Neuronal stem cell (in vitro differentiated cells): Measurements from ENCODE around the gene LRRTM3.
A peak's percentile ranks its signal among the peaks of the same experiment; 100 is the strongest.

Source experiments
- DNase-seq: peaks from one replicate; pipeline ENCODE4 v3.0.0-alpha.2; 2013; ENCODE audit warnings: low spot score
- H2AFZ ChIP-seq: one replicate; pipeline ENCODE4 v1.6.1; 2013; ENCODE audit warnings: mild to moderate bottlenecking, low read length, inconsistent platforms
- H2AK5ac ChIP-seq: 2 replicates; pipeline ENCODE4 v1.6.1; 2013; ENCODE audit warnings: low read depth, mild to moderate bottlenecking, inconsistent platforms, low read length, moderate library complexity, mixed read lengths
- H2BK120ac ChIP-seq: 2 replicates; pipeline ENCODE4 v1.6.1; 2013; ENCODE audit warnings: low read depth, mild to moderate bottlenecking, inconsistent platforms, low read length, moderate library complexity, mixed read lengths
- H2BK12ac ChIP-seq: one replicate; pipeline ENCODE4 v1.6.1; 2013; ENCODE audit warnings: low read length, inconsistent platforms
- H2BK15ac ChIP-seq: 2 replicates; pipeline ENCODE4 v1.6.1; 2013; ENCODE audit warnings: mild to moderate bottlenecking, low read length, inconsistent platforms, mixed read lengths
- H2BK5ac ChIP-seq: one replicate; pipeline ENCODE4 v1.6.1; 2013; ENCODE audit warnings: inconsistent platforms, mild to moderate bottlenecking, low read length, moderate library complexity
- H3K14ac ChIP-seq: one replicate; pipeline ENCODE4 v1.6.1; 2013; ENCODE audit warnings: low read length, inconsistent platforms
- H3K18ac ChIP-seq: 2 replicates; pipeline ENCODE4 v1.6.1; 2013; ENCODE audit warnings: low read length, inconsistent platforms
- H3K23ac ChIP-seq: 2 replicates; pipeline ENCODE4 v1.6.1; 2013; ENCODE audit warnings: low read depth, mild to moderate bottlenecking, mixed read lengths, low read length, inconsistent platforms; ENCODE audit not compliant: poor library complexity
- H3K27ac ChIP-seq: replicated peaks from 3 replicates; pipeline ENCODE4 v1.5.1; 2013; ENCODE audit warnings: low read length, inconsistent platforms
- H3K27me3 ChIP-seq, 3 experiments: 2 replicates each; pipeline ENCODE4 v1.6.1; 2013; ENCODE audit warnings: low read length in 3 of 3, mild to moderate bottlenecking in 2 of 3, inconsistent platforms in 1 of 3, low read depth in 1 of 3, mixed read lengths in 1 of 3, moderate library complexity in 1 of 3; ENCODE audit not compliant: control insufficient read depth in 3 of 3, insufficient read depth in 3 of 3
- H3K36me3 ChIP-seq, 2 donors: replicated peaks in 1 of 2; 2 replicates each; pipeline ENCODE4 v1.6.1; 2013; ENCODE audit warnings: low read length in 2 of 2; ENCODE audit not compliant: control insufficient read depth in 2 of 2, insufficient read depth in 2 of 2
- H3K4ac ChIP-seq: 2 replicates; pipeline ENCODE4 v1.6.1; 2013; ENCODE audit warnings: inconsistent platforms, mild to moderate bottlenecking, low read length, moderate library complexity
- H3K4me1 ChIP-seq, 2 donors: 1 replicate in 1 of 2; 2 replicates in 1 of 2; pipeline ENCODE4 v1.6.1; 2013; ENCODE audit warnings: low read length in 2 of 2, low read depth in 1 of 2; ENCODE audit not compliant: control insufficient read depth in 2 of 2, insufficient read depth in 1 of 2
- H3K4me2 ChIP-seq: one replicate; pipeline ENCODE4 v1.6.1; 2013; ENCODE audit warnings: mild to moderate bottlenecking, low read length, inconsistent platforms; ENCODE audit not compliant: insufficient read depth, poor library complexity, severe bottlenecking
- H3K4me3 ChIP-seq, 2 donors: 2 replicates each; pipeline ENCODE4 v1.5.1; 2013; ENCODE audit warnings: low read length in 2 of 2, mild to moderate bottlenecking in 2 of 2, inconsistent platforms in 1 of 2, moderate library complexity in 1 of 2
- H3K79me1 ChIP-seq: one replicate; pipeline ENCODE4 v1.6.1; 2013; ENCODE audit warnings: low read depth, mild to moderate bottlenecking, inconsistent platforms, low read length, moderate library complexity
- H3K9ac ChIP-seq: one replicate; pipeline ENCODE4 v1.6.1; 2013; ENCODE audit warnings: mild to moderate bottlenecking, low read depth, low read length, inconsistent platforms; ENCODE audit not compliant: poor library complexity
- H3K9me3 ChIP-seq, 2 donors: replicated peaks in 1 of 2; 2 replicates each; pipeline versions ENCODE3 to v1.6.1; 2013; ENCODE audit warnings: low read length in 2 of 2, mild to moderate bottlenecking in 2 of 2, inconsistent platforms in 1 of 2, low read depth in 1 of 2, mixed read lengths in 1 of 2, moderate library complexity in 1 of 2; ENCODE audit not compliant: control insufficient read depth in 2 of 2, insufficient read depth in 1 of 2
- H4K8ac ChIP-seq: one replicate; pipeline ENCODE4 v1.6.1; 2013; ENCODE audit warnings: low read depth, mild to moderate bottlenecking, inconsistent platforms, low read length, moderate library complexity
- H4K91ac ChIP-seq: one replicate; pipeline ENCODE4 v1.6.1; 2013; ENCODE audit warnings: low read length, low read depth, mild to moderate bottlenecking, inconsistent platforms; ENCODE audit not compliant: poor library complexity
- WGBS, 2 donors: extraction: QIAGEN DNeasy Blood & Tissue Kit; methylation state at CpG; one replicate each; pipeline ENCODE4 v1.1.7; 2013; ENCODE audit warnings: missing lambda C conversion rate in 2 of 2, mixed read lengths in 1 of 2; ENCODE audit not compliant: insufficient read length in 2 of 2, insufficient replicate concordance in 1 of 2; ENCODE audit errors: extremely low coverage in 2 of 2; 5-methylcytosine and 5-hydroxymethylcytosine counted together

Gene LRRTM3

GRCh38 chr10:67045404-67045803, 119.6 kb downstream of the LRRTM3 start:
- Histone ChIP-seq H3K27me3 (no peaks in the 10 kb centered on the region), H3K36me3 (no peaks in the 10 kb centered on the region), H3K27ac (no peak overlapping the region), H2AFZ (no peak overlapping the region), H2BK15ac (no peak overlapping the region), H3K4me2 (no peak overlapping the region), H2BK120ac (no peak overlapping the region), H2BK12ac (no peak overlapping the region), H4K91ac (no peak overlapping the region), H2AK5ac (no peak overlapping the region), H3K4me3 (no peak overlapping the region), H4K8ac (no peak overlapping the region), H3K9me3 (peaks cover 2% of the 10 kb centered on the region in 2 donors), H3K9ac (no peak overlapping the region), H3K18ac (peak overlapping the region; percentile 17), H2BK5ac (no peak overlapping the region), H3K4me1 (peaks cover 0 to 11% of the 10 kb centered on the region in 2 donors), H3K79me1 (no peaks in the 10 kb centered on the region), H3K14ac (no peak overlapping the region), H3K4ac (no peak overlapping the region), H3K23ac (no peak overlapping the region)
- no peak for DNase-seq
- no CpG with 5 or more reads among the region's 22 CpGs for WGBS, 2 donors

GRCh38 chr10:67046507-67046906, 120.7 kb downstream of the LRRTM3 start:
- Histone ChIP-seq H2BK120ac (no peak overlapping the region), H3K4ac (no peak overlapping the region), H3K9me3 (peaks cover 2% of the 10 kb centered on the region in 2 donors), H3K79me1 (no peaks in the 10 kb centered on the region), H2AFZ (no peak overlapping the region), H4K91ac (no peak overlapping the region), H3K23ac (no peak overlapping the region), H3K14ac (no peak overlapping the region), H3K4me2 (no peak overlapping the region), H3K18ac (no peak overlapping the region), H2BK15ac (no peak overlapping the region), H3K27ac (no peak overlapping the region), H3K4me3 (no peak overlapping the region), H3K27me3 (no peaks in the 10 kb centered on the region), H2AK5ac (no peak overlapping the region), H2BK5ac (no peak overlapping the region), H3K4me1 (peaks cover 0 to 19% of the 10 kb centered on the region in 2 donors), H4K8ac (no peak overlapping the region), H2BK12ac (no peak overlapping the region), H3K36me3 (no peaks in the 10 kb centered on the region), H3K9ac (no peak overlapping the region)
- WGBS, 2 donors = no CpG with 5 or more reads among the region's 3 CpGs
- no peak for DNase-seq

- Histone ChIP-seq H3K4me2 (no peak overlapping the region), H2BK5ac (no peak overlapping the region), H3K4me3 (no peak overlapping the region), H2AK5ac (no peak overlapping the region), H3K79me1 (no peaks in the 10 kb centered on the region), H2AFZ (peak overlapping the region; percentile 77), H3K14ac (no peak overlapping the region), H3K27ac (no peak overlapping the region), H2BK120ac (no peak overlapping the region), H3K23ac (no peak overlapping the region), H3K4me1 (peaks cover 0 to 19% of the 10 kb centered on the region in 2 donors), H3K9me3 (peaks cover 2% of the 10 kb centered on the region in 2 donors), H2BK12ac (no peak overlapping the region), H3K9ac (no peak overlapping the region), H2BK15ac (no peak overlapping the region), H3K4ac (no peak overlapping the region), H3K18ac (no peak overlapping the region), H3K27me3 (no peaks in the 10 kb centered on the region), H3K36me3 (no peaks in the 10 kb centered on the region), H4K8ac (no peak overlapping the region), H4K91ac (no peak overlapping the region)
- WGBS, 2 donors = no CpG with 5 or more reads among the region's 3 CpGs
- DNase-seq = no peak
These were observed 124.2 kb downstream of the LRRTM3 start for GRCh38 chr10:67049988-67050387.

GRCh38 chr10:67050415-67050814, 124.6 kb downstream of the LRRTM3 start:
- Histone ChIP-seq H3K79me1 (no peaks in the 10 kb centered on the region), H3K27me3 (no peaks in the 10 kb centered on the region), H3K9ac (no peak overlapping the region), H2BK5ac (no peak overlapping the region), H3K4me2 (no peak overlapping the region), H4K91ac (no peak overlapping the region), H2BK15ac (no peak overlapping the region), H4K8ac (no peak overlapping the region), H3K9me3 (peaks cover under 1 to 2% of the 10 kb centered on the region in 2 donors), H3K4me3 (no peak overlapping the region), H3K36me3 (no peaks in the 10 kb centered on the region), H2BK120ac (no peak overlapping the region), H3K4ac (no peak overlapping the region), H3K23ac (no peak overlapping the region), H3K27ac (no peak overlapping the region), H2AK5ac (no peak overlapping the region), H2BK12ac (no peak overlapping the region), H2AFZ (peak overlapping the region; percentile 77), H3K4me1 (peaks cover 0 to 19% of the 10 kb centered on the region in 2 donors), H3K18ac (no peak overlapping the region), H3K14ac (no peak overlapping the region)
- no CpG with 5 or more reads among the region's 5 CpGs for WGBS, 2 donors
- DNase-seq = no peak
